GM20000 (cell line): Measurements from ENCODE around the gene HEPACAM2.

Experiments
- DNase-seq: peaks from one replicate; pipeline ENCODE4 v3.0.0; 2012; ENCODE audit warnings: low spot score
- TF ChIP-seq, protein P1 (sequence below): IDR thresholded peaks from 2 replicates; pipeline ENCODE4 v1.5.1; 2012; ENCODE audit warnings: mild to moderate bottlenecking, control low read depth; ENCODE audit errors: extremely low read depth, missing control alignments

HEPACAM2 gene

DNA sequence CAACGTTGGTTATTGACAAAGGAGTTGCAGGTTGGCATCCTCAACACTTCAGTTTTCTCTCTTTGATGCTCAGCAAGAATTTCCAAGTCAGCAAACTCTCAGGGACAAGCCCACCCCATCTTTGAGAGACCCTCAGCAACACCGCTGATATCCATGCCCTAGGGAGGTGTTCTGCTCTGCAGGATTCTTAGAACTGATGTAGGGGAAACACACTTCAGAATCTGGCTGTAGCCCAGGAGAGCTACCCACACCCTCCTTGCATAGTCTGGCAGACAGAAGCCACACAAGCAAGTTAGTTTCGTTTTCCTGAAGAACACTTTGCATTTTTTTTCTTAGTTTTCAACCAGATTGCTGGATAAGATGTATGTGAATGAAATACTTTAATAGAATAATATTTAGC is 78.9 kb downstream of the HEPACAM2 start:
- TF ChIP-seq, protein P1, sequence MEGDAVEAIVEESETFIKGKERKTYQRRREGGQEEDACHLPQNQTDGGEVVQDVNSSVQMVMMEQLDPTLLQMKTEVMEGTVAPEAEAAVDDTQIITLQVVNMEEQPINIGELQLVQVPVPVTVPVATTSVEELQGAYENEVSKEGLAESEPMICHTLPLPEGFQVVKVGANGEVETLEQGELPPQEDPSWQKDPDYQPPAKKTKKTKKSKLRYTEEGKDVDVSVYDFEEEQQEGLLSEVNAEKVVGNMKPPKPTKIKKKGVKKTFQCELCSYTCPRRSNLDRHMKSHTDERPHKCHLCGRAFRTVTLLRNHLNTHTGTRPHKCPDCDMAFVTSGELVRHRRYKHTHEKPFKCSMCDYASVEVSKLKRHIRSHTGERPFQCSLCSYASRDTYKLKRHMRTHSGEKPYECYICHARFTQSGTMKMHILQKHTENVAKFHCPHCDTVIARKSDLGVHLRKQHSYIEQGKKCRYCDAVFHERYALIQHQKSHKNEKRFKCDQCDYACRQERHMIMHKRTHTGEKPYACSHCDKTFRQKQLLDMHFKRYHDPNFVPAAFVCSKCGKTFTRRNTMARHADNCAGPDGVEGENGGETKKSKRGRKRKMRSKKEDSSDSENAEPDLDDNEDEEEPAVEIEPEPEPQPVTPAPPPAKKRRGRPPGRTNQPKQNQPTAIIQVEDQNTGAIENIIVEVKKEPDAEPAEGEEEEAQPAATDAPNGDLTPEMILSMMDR, result no peak
- peak; percentile 32 for DNase-seq

DNA sequence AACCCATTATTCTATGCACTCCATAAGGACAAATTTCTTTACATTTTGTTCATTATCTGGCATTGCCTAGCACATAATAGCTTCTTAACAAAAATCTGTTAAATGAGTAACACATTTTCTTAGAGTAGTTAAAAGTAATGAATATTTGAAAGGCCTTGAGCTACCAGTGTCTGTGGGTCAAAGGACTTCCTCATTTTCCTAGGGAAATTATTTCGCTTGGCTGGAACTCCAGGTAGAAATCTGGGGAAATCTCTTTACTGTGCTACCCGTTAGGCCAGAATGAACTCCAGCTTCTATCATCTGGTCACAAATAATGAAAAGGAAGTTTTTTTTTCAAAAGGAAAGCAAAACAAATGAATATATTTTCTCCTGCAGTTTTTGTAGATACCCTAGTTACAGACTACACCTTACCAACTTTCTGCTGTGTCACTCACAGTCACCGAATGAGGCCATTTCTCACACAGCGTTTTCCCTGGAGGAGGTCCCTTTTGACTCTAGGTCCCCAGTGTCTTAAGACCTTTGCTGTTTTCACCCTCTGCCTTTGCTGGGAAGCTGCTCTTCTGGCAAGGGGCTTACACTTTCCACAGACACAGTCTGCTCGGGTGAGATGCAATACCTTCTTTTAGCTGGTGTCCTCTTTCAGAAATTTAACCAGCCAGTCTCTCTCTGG is 79.7 kb downstream of the HEPACAM2 start:
- peak; percentile 13 for DNase-seq
- TF ChIP-seq, protein P1, result no peak

DNA sequence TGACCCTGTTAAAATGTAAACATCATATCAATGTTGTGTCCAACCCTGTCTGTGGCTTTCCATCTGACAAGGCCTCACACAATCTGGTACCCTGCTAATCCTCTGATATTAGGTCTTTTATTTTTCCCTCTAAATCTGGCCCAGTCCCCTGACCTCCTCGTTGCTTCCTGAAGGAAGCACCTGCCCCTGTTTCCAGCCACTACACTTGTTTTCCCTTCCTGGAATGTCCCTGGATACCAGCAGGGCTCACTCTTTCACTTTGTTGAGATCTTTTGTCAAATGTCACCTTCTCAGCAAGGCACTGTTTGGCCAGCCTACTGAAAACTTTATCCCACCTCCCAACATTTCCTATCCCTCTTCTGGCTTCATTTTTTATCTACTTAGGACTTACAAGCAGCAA is 80.2 kb downstream of the HEPACAM2 start:
- no peak for DNase-seq
- TF ChIP-seq, protein P1, result no peak

DNA sequence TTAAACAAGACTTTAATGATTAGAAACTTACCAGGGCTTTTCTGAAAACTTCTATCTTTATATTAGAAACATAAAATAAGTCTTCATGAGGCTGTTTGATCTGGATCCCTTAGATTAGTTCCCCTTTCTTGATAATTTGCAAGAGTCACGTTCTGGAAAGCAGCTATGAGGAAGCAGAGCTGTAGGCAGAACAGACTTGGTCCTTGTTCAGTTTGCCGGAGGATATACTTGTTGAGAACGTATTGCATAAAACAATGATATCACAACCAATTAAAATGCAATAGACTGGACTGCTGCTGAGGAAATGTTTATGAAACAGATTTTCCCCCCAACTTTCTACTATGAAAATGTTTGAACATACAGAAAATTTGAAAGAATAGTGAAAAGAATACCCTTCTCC is 80.9 kb downstream of the HEPACAM2 start:
- DNase-seq, result no peak
- TF ChIP-seq, protein P1, result no peak

DNA sequence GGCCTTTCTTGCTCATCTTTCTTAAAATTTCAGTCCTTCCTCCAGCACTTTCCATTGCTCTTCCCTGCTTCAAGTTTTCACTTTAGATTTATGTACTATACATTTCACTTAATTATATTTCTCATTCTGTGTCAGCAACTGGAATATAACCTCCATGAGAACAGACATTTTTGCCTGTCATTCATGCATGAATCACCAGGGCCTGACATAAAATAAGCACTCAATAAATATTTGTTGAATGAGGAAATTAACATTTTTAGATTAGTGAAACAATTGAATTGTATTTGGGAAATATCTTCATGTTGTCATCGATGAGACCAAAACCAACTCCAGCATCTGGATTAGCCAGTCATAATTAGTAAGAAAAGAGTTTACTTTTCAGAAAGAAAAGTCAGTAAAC is 84.1 kb downstream of the HEPACAM2 start:
- DNase-seq, result no peak
- TF ChIP-seq, protein P1, result no peak

DNA sequence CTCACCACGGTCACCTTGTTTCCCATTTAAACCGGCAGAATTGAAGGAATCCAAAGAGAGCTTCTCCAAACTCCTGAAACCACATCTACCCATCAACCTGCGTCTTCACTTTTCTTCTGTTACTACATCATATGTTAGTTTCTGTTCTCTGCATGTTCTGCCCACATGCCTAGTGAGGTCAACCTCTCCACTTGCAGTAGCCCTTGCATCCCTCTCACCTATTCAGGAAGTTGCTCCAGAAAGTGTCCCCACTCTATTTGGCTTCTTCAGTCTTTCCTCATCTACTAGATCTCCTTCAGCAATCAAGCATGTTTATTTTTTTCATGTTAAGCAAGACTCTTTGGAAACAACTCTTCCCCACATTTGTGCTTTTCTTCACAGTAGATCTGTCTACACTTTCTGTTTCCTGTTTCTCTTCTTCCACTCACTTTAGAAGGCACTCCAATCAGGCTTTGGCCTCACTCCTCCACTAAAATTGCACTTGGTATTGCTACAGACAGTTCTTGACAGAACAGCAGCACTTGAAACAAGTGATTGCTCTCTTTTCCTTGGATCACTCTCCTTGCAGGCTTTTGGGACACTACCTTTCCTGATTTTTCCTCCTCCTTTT is 85.6 kb downstream of the HEPACAM2 start:
- DNase-seq, result no peak
- TF ChIP-seq, protein P1, result no peak

DNA sequence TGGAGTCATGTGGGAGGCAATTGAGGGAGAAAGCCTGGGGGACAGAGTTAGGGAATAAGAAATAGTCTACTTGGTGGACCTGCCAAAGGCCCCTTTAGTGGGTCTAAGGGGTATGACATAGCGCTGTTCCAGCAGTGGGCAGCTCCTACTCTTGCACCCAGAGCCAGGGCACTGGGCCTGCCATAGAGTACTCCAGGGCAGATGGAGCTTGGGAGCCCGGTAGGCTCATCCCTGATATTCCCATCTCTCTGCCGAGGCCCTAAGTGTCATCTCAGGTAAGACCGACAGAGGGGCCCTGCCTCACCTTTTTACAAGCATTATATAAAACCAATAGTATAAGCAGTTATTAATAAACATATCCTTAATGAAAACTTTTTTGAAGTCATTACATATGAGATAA is 87.7 kb downstream of the HEPACAM2 start:
- TF ChIP-seq, protein P1, result no peak
- DNase-seq, result no peak
